ENCODE data around the gene PRKG1.

DNA sequence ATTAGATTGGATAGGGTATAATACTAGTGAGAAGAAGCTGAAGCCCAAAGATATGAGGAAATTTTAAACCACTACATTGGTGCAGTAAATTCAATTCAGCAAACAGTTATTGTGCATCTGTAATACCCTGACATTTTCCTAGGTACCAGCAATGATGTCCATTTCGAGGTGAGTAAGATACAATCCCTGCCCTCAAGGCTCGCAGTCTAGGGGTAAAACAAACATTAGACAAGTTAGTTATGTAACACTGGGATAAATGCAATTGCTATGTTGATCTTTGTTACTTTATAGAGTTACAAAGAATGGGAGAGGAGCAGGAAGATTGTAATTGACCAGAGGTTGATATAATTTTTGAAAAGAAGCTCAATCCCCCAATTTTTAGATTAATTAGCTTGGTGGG is 168.1 kb downstream of the PRKG1 start:
- TF ChIP-seq EZH2 (IDR thresholded peaks at IDR 0.05; ENCODE audit: insufficient read depth, poor library complexity, severe bottlenecking) (no peak), EZH2phosphoT487 (IDR thresholded peaks at IDR 0.05; ENCODE audit: insufficient read depth, low read depth) (no peak)

All from GM23248 (cell line).